HG02759 (cell line): Measurements from ENCODE around the gene ZNF337.
"Not testable (repeated sequence)": the region's sequence is repeated elsewhere in the genome, so short reads cannot be mapped to it uniquely, and the experiment has no call there.

Experiments used
- ATAC-seq: cut with Tn5 transposase; IDR thresholded peaks from one replicate; pipeline ENCODE4 v1.9.1; 2021; ENCODE audit warnings: mild to moderate bottlenecking, moderate library complexity; ENCODE audit not compliant: unreplicated experiment

The ZNF337 gene

DNA sequence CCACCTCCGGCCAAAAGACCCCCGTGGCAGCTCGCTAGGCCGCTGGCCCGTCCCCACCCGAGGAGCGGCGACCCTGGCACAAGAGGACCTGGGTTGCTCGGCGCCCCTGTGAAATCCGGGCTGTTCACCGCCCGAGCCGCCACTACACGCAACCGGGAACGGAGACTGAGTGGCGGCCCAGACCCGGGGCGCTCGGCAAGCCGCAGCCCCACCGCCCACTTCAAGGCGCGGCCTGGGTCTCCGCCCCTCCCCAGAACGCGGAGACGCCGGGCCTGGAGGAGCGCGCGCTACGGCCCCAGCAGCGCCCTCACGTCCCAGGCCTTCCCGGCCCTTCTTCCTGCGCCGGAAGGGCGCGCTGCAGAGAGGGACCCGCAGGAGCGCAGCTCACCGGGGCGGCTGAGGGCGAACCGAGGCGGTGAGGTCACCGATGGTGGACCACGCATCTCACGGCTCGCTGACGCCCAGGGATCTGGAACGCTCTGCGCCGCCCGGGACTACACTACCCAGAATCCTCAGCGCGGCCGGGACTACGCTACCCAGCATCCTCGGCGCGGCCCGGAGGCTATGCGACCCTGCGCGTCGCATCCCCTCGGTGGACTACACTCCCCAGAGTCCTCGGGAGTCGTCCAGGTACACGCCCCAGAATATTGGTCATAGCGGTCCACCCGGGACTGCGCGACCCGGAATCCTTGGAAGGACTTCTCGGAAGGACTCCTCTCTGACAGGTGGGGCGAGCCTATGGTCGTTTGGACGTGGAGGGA lies at the start of gene ZNF337:
ZNF337 (minus strand) TSS at position 483 of the 761 bp plus-strand sequence. CDS start 10,436 bp downstream, outside the sequence.
- peak; percentile 94 for ATAC-seq

DNA sequence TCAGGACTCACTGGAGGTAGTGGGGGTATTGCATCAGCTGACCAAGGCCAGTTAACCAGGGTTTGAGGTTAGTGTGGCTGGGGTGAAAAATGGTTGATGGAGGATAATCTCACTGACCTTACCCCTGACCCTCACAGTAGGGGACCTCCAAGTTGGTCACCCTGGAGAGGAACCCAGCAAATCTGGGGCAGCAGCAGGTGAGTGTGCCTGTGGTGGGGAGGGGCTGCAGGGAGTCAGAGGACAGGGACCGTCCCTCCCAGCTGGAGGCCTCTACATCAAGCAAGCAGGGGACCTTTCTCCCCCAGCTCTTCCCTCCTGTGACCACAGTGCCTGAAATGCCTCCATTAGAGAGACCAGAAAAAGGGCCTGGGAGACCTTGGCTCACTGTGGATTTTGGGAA lies 49.1 kb upstream of the ZNF337 start:
- no peak for ATAC-seq

DNA sequence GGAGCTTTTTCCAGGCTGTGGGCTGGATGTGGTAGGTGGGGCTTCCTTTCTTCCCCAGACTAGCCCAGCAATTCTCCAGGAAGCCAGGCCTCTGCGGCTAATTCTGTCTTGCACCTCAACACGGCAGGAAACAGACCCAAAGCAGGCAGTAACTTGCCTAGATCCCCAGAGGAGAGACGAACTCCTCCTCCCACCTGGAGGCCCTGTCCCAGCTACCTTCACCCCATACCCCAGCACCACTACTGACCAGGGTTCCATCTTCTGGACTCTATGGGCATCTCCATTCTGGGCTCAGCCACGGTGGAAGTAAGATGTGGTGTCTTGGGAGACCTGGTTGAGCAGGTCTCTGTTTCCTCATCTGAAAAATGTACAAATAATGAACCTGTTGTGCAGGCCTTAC lies 48.4 kb upstream of the ZNF337 start:
- no peak for ATAC-seq

DNA sequence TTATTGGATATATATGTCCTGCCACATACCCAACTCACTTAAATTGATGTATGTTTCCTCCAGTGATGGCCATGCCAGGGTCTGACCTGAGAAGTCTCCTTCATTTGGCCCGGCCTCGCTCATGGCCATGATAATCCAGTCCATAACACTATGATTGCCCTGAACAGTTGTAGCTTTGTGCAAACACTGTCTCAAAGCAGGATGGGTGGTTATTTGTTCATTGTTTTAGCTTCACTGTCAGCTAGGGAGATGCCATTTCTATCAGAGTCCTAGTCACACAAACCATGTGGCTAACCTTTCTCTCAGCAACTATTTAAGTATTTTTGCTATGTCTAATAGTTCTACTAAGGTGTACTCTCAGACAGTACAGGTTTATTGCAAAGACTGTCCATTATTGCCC lies 47.6 kb upstream of the ZNF337 start:
- ATAC-seq, result no peak

DNA sequence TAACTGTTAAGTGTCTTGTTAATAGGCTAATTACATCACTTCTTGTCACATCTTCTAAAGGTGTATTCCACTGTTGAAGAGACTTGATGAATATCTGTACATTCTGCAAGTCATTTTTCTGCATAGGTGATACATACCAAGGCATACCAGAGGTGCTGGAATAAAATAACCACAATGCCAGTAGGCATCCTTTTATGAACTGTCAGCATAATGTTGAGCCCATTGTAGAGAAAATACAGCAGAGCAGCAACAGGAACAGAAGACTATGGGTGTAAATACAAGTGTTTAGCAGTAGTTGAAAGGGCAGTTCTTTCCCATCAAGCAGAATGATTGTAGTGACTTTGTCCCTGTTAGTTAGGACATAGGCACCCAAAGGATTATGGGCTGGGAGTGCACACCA lies 44.4 kb upstream of the ZNF337 start:
- ATAC-seq, result no peak

DNA sequence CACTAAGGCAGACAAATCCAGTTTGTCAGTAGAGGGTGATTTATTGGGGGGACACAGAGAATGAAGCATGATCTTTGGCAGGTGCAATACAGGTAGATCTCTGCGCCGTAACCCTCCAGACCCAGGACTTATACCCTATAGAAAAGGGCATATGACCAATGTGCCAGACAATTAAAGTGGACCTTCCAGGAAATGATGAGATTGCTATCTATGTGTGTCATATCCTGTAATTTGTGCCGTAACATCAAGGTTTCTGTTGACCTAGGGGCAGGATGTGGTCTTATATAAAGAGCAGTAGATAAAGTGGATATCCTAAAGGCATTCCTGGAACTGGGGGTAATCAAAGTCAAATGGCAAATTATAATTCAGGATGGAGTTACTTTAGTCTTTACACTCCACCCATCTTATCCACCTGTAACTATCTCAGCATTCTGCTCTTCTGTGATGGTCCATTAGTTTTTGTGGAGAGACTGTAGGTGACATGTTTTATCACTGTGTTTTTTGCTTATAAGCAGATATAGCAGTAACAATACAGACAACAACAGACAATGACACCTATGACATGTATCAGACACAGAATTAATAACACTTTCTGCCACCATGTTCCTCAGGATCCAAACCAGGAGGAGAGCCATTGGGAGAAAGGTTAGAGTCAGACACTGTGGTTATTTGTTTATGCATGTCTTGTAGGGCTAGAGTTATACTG lies 43.1 kb upstream of the ZNF337 start:
- no peak for ATAC-seq

DNA sequence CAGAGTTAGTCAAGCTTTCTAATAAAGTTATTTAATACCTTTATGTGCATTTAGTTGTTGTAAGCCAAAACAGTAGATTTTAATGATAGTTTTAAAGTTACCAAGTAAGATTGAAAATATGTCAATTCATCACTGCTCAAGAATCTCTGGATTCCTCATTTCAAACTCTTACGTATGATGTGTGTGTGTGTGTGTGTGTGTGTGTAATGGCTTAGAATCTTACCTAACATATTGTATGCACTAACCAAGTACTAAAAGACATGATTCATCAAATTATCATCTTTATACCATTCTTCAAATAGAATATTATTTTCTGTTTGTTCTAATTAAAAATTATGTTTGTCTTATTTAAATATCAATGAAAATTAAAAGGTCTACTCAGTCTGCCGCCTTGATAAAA lies 41.5 kb upstream of the ZNF337 start:
- no peak for ATAC-seq

DNA sequence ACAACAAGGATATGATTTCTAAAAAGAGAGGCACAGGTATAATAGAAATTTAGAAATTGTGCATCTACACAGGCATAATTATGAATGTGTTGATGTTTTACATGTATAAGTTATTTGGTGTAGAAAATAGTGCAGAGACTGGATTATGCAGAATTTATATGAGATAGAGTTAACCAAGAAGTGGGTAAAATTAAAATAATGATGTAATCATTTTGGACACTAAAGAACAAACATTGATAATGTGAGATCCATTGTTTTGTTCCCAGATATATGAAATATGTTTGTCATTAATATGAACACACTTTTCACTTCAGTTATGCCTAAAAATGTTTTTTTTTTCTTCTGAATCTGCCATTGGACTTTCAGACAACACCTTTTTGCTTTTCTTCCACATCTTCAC lies 37.2 kb upstream of the ZNF337 start:
- ATAC-seq, result no peak

DNA sequence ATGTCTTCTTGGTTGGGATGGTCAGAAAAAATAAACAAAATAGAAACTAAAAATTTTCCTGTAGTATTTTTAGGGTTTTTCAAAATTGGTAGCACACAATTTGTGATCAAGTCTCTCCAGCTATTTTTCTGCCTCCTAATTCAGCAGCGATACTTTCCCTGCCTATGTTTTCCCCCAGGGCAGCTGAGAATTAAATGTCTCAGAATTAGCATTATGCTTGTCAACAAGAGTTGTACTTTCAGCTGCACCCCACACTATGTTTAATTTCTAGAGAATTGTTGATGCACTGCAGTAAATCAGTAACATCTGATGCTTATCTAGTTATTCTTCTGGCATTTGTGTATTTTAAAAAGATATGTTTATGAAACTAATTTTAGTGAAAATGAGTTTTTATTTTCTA lies 34.2 kb upstream of the ZNF337 start:
- ATAC-seq, result no peak

DNA sequence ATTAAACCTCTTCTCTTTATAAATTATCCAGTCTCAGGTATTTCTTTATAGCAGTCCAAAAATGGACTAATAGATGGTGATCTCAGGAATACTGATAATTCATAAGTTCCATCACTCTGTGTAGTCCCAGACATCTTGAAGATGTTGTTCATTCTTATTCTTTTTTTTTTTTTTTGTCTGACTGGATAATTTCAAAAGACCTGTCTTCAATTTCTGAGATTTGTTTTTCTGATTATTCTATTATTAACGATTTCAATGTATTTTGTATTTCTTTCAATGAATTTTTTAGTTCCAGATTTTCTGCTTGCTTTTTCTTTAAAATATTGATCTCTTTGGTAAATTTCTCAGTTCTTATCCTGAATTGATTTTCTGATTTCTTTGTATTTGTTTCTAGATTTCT lies 29.7 kb upstream of the ZNF337 start:
- no peak for ATAC-seq

DNA sequence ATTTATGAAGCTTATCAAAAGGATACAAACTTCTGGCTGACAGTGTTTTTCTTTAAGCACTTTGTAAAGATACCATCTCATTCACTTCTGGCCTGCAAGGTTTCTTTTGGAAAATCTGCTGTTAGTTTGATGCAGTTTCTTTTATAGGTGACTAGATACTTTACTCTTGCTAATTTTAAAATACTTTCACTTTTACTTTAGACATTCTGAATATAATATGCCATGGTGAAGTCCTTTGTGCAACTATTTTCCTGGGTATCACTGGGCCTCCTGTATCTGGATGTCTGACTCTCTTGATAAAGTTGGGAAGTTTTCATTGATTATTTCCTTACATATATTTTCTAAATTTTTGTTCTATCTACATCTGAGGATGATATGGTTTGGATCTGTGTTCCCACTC lies 29.0 kb upstream of the ZNF337 start:
- ATAC-seq, result no peak

DNA sequence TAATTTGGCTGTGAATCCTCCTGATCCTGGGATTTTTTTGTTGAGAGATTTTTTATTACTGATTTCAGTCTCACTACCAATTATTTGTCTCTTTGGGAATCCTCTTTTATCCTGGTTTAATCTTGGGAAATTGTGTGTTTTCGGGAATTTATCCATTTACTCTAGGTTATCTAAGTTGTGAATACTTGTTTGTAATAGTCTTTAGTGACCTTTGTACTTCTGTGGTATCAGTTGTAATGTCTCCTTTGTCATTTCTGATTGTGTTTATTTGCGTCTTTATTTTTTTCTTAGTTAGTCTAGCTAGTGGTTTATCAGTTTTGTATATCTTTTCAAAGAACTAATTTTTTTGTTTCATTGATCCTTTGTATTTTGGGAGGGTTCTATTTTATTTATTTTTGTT lies 27.3 kb upstream of the ZNF337 start:
- ATAC-seq, result no peak

DNA sequence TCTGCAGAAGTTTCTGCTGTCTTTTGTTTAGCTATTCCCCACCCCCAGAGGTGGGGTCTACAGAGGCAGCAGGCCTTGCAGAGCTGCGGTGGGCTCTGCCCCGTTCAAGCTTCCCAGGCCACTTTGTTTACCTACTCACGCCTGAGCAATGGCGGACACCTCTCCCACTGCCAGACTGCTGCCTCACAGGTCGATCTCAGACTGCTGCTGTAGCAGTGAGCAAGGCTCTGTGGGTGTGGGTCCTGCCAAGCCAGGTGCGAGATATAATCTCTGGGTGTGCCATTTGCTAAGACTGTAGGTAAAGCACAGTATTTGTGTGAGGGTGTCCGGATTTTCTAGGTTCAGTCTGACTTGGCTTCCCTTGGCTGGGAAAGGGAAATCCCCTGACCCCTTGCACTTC lies 23.6 kb upstream of the ZNF337 start:
- no peak for ATAC-seq

DNA sequence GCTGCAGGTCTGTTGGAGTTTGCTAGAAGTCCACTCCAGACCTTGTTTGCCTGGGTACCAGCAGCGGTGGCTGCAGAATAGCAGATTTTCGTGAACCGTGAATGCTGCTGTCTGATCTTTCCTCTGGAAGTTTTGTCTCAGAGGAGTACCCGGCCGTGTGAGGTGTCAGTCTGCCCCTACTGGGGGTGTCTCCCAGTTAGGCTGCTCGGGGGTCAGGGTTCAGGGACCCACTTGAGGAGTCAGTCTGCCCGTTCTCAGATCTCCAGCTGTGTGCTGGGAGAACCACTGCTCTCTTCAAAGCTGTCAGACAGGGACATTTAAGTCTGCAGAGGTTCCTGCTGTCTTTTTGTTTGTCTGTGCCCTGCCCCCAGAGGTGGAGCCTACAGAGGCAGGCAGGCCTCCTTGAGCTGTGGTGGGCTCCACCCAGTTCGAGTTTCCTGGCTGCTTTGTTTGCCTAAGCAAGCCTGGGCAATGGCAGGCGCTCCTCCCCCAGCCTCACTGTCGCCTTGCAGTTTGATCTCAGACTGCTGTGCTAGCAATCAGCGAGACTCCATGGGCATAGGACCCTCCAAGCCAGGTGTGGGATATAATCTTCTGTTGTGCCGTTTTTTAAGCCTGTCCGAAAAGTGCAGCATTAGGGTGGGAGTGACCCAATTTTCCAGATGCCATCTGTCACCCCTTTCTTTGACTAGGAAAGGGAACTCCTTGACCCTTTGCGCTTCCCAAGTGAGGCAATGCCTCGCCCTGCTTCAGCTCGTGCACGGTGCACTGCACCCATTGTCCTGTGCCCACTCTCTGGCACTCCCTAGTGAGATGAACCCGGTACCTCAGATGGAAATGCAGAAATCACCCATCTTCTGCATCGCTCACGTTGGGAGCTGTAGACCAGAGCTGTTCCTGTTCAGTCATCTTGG lies 22.5 kb upstream of the ZNF337 start:
- ATAC-seq, result not testable (repeated sequence)

DNA sequence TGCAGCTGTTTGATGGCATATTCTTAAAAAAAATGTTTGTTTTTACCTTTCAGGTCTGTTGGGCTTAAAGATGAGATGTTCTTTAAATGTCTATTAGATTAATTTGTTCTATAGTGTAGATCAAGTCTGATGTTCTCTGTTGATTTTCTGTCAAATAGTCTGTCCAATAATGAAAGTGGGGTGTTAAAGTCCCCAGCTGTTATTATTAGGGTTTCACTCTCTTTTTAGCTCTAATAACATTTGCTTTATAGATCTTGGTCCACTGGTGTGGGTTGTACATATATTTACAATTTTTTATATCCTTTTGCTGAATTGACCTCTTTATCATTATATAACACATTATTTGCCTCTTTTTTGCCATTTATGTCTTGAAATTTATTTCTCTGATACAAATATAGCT lies 11.0 kb upstream of the ZNF337 start:
- no peak for ATAC-seq

DNA sequence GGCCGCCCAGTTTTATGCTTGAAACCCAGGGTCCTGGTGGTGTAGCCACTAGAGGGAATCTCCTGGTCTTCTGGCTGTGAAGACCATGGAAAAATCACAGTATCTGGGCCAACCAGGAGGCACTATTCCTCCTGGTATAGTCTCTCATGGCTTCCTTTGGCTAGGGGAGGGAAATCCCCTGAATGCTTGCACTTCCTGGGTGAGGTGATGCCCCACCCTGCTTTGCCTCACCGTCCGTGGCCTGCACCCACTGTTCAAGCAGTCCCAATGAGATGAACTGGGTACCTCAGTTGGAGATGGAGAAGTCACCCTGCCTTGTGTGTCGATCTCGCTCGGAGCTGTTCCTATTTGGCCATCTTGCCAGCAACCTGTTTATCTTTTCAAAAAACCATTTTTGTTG lies 10.1 kb upstream of the ZNF337 start:
- peak; percentile 52 for ATAC-seq

DNA sequence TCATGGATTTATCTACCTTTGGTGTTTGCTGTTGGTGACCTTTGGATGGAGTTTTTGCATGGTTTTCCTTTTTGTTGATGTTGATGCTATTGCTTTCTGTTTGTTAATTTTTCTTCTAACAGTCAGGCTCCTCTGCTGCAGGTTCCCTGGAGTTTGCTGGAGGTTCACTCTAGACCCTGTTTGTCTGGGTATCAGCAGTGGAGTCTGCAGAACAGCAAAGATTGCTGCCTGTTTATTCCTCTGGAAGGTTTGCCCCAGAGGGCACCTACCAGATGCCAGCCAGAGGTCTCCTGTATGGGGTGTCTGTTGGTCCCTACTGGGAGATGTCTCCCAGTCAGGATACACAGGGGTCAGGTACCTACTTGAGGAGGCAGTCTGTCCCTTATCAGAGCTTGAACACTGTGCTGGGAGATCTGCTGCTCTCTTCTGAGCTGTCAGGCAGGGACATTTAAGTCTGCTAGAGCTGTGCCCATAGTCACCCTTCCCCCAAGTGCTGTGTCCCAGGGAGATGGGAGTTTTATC lies 9.2 kb upstream of the ZNF337 start:
- ATAC-seq, result no peak

DNA sequence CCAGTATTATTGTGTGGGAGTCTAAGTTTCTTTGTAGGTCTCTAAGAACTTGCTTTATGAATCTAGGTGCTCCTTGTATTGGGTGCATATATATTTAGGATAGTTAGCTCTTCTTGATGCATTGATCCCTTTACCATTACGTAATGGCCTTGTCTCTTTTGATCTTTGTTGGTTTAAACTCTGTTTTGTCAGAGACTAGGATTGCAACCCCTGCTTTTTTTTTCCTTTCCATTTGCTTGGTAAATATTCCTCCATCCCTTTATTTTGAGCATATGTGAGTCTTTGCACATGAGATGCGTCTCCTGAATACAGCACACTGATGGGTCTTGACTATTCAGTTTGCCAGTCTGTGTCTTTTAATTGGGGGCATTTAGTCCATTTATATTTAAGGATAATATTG lies 7.7 kb upstream of the ZNF337 start:
- ATAC-seq, result not testable (repeated sequence)

DNA sequence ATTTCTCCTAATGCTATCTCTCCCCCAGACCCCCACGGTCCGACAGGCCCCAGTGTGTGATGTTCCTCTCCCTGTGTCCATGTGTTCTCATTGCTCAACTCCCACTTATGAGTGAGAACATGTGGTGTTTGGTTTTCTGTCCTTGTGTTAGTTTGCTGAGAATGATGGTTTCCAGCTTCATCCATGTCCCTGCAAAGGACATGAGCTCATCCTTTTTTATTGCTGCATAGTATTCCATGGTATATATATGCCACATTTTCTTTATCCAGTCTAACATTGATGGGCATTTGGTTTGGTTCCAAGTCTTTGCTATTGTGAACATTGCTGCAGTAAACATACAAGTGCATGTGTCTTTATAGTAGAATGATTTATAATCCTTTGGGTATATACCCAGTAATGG lies 4.2 kb upstream of the ZNF337 start:
- ATAC-seq, result not testable (repeated sequence)

DNA sequence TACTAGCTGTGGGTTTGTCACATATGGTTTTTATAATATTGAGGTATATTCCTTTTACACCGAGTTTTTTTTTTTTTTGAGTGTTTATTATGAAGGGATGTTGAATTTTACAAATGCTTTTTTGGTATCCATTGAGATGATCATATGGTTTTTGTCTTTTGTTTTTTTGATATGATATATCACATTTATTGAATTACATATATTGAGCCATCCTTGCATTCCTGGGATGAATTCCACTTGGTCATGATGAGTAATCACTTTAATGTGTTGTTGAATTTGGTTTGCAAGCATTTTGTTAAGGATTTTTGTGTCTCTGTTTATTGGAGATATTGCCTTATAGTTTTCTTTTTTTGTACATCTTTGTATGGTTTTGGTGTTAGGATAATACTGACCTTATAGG lies 3.3 kb upstream of the ZNF337 start:
- no peak for ATAC-seq

DNA sequence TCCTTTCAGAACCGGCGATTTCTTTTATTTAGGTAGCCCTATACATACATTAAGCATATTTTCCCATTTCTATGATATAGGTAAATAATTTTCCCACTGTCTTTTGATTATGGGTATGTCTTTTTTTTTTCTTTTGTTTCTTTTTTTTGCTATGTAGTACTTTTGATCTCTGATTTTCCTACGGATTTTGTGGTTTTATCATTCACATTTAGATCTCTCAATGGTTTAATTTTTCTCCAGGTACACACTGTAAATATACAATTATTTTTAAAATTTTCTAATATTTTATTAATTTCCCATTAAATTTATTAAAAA lies 436 bp upstream of the ZNF337 start:
- ATAC-seq, result no peak
